Measurements from ENCODE around the gene DDX42.

GRCh38 chr17:63774969-63775265 lies 947 bp downstream of the DDX42 start:
- TF ChIP-seq CTCF (IDR thresholded peaks at IDR 0.05; ENCODE audit: low read length) (no peak), EZH2phosphoT487 (IDR thresholded peaks at IDR 0.05; ENCODE audit: low read length) (no peak)

Data from MM.1S (cell line).